ENCODE results near the gene REC114.

The REC114 gene

DNA sequence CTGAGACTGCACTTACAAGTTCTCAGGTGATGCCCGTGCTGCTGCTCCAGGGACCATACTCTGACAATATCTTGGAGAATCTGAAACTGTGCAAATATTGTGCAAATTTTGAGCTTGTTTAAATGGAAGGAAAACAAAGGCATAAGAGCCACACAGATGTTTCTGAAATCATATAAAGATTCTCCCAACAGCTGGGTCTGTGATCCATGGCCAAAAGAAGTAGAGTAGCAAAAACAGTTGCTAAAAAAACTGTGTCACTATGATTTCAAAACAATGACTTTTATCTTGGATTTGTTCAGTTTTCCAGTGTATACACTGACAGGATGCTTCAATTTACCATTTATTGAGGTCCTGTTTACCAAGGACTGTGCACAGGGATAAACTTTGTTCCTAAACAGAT, 164.9 kb downstream of the REC114 start:
- no peak for DNase-seq

DNA sequence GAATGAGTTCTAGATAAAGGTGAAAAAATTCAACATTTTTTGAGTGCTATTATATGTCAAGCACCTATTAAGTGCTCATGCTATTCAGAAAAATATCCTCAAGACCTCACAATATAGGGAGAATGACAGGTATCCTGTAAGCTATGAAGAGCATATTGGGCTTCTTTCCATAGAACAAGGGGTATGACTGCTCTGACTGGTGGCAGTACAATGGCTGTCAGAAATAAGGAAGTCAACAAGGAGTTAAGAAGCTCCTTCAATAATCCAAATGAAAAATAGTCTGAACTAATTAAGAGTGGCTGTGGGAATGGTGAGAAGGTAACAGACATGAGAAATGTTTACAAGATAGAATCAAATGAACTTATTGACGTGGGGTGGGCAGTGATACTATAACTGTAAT, 165.5 kb downstream of the REC114 start:
- DNase-seq: no peak

DNA sequence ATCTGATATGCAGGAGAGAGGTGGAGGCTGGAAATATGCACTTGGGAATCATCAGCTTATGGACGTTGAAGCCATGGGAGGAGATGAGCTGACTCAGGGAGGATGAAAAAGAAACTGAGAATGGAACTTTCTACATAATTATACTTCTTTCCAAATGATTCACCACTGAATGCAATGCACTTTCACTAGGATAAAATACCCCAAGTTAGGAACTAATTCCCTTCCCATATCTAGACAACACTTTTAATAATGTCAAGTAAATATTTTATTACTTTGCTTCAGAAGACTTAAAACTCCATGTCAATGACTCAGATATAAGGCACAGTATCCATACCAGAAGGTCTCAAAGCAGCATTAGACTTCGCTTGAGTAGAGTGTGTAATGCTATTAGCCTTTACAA, 166.0 kb downstream of the REC114 start:
- no peak for DNase-seq

All from activated CD8-positive, alpha-beta memory T cell treated with anti-CD3 and anti-CD28 coated beads for 24 hours (primary cell).